Measurements from ENCODE around the gene CPXM2.

- TF ChIP-seq CTCF (conservative IDR thresholded peaks at IDR 0.05) (no peak), ZFX (IDR thresholded peaks at IDR 0.05) (no peak)
Measured at GRCh38 chr10:123781324-123781900, 110.2 kb downstream of the CPXM2 start.
